ELR (cell line): ENCODE data around the gene MEAK7.

ENCODE experiments used
- DNase-seq: peaks from one replicate; pipeline ENCODE4 v3.0.0-alpha.2; 2015; ENCODE audit warnings: low read depth

MEAK7 gene

DNA sequence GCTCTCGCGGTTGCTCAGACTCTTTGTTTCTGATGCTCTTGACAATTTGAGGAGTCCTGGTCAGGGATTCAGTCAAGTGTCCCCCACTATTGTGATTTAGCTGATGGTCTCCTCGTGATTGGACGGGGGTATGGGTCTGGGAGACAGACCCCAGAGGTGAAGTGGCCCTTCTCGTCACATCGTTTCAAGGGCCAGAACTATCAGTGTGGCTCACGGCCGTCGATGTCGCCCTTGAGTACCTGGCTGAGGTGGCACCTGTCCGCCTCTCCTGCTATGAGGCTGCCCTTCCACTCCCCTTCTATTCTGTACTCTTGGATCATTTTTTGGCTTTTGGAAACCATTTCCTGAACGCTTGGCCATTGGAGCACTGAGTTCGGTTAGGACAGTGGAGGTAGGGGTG lies 7.4 kb upstream of the MEAK7 start:
- DNase-seq = no peak

DNA sequence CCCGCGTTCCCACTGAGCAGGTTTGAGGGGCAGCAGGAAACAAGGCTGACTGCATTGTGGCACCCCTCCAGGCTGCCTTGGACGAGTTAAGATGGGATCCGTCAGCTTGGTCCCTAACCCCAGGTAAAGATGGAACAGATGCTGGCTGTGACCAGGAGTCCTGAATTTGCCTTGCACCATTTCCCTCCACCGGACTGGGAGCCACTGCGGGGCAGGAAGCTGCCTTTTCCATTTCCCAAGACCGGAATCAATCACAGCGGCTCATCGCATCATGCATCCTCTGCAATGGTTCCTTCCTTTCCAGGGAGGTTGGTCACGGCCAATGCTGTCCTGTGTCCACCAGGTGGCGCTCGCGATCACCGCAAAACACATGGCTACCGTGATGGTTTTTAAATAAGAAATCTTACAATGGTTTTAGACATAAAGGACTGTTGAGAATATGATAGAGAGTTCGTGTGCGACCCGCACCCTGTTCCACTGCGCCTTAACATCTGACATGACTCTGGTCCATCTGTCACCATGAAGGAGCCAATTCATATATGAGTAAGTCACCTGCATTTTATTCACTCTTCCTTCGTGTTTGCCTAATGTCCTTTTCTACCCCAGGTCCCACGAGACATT lies 6.8 kb upstream of the MEAK7 start:
- DNase-seq = peak; percentile 91

DNA sequence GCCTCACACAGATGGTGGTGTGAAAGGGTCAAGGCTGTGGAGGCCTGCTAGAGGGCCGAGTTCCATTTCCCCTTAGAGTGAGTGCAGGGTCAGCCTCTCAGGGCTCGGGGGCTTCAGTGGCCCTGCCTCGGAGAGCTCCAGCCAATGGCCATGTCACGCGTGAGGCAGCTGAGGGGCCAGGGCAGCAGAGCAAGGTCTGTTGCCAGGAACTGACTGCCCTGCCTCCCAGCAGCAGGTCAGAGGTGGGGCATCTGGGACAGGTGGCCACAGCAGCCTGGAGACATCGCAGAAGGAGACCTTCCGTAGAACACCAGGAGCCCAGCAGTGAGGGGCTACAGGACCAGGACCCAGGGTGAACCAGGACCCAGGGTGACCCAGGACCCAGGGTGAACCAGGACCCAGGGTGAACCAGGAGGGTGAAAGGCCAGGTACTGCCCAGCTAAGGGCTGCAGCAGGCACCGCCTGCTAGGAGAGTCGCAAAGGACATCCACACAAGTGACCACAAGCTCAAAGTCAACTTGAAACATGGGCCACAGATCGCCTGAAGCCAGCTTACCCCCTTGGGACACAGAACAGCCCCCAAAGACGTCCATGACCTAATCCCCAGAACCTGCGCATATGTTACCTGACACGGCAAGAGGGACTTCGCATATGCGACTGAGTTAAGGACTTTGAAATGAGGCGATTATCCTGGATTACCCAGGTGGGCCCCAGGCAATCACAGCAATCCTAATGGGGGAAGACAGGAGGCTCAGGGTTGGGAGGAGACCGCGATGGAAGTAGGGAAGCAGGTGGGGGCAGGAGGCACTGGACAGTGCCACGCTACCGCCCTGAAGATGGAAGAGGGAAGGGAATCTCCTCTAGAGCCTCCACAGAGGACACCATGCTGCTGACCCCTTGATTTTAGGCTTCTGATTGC lies 4.8 kb upstream of the MEAK7 start:
- no peak for DNase-seq

DNA sequence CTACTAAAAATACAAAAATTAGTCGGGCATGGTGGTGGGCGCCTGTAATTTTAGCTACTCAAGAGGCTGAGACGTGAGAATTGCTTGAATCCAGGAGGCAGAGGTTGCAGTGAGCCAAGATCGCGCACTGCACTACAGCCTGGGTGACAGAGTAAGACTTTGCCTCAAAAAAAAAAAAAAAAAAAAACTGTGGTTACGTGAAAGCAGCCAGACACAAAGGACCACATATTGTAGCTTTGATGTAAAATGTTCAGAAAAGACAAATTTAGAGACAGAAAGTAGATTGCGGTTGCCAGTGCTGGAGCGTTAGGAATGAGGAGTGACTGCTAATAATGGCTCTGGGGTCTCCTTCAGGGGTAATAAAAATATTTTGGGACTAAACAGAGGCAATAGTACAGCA lies 4.0 kb upstream of the MEAK7 start:
- DNase-seq = no peak

DNA sequence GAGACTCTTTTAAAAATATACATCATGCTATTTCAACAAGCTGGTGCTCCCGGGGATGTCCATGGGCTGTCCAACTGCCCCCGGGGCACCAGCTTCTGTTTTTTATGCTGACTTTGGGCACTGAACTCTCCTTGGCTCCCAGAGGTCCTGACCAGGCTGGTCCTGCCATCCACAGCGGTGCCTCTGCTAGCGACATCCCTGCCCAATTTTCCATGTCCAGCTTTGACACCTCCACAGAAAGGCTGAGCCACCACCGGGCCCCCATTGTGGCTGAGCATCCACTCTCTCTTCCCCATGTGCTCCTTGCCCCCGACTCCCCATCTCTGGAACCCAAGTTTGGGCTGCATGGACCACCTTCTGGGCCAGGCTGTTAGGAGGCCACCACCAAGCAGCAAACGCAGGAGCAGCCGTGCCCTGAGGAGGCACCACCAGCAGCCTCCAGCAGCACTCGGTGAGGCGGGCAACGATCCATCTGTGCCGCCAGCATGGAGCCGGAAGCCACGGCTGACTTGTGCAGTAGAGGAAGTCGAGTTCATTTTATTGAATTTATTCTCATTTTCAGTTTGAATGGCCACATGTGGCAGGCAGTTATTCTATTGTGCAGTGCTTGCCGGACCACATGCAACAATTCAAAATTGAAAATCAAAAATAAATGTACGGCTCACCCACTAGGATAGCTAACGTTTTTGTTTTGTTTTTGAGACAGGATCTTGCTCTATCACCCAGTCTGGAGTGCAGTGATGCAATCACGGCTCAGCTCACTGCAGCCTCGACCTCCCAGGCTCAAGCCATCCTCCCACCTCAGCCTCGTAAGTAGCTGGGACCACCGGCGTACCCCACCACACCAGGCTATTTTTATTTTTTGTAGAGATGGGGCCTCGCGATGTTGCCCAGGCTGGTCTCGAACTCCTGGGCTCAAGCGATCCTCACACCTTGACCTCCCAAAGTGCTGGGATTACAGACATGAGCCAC lies 2.8 kb upstream of the MEAK7 start:
- no peak for DNase-seq

DNA sequence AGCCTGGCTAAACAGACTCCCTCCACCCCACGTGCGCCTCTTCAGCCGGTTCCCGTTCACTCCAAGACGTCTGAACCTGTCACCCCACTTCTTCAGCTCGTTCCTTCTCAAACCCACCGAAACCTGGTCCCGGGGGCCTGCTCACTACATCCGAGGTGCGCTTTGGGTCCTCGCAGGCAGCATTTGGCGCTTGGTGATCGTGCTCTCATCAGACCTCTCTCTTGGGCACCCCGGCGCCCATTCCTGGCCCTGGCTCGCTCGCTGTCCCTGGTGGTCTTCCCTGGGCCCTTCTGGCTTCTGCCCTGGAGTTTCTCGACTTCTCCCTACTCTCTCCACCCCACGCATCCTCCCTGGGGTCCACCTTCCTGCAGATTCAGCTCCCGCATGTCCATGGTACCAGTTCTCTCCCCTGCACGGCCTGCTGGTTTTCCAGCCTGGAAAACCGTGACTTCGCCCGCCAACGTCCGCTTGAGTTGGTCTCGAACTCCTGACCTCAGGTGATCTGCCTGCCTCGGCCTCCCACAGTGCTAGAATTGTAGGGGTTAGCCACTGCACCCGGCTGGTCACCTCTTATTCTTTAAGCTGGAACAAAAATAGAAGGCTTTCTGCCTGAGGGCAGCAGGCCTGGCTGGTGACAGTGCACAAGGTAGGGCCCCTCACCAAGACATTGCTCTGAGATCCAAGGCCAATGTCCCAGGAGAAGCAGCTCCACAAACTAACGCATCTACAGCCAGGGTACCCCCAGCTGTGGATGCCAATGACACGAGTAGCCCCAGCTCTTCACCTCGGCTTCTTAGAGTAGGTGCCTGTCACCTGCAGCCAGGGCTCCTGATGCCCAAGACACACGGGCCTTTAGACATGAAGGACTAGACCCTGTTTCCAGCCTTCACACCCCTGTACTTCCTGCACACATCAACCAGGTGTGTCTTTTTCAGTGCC lies 1.1 kb upstream of the MEAK7 start:
- DNase-seq = peak; percentile 36

DNA sequence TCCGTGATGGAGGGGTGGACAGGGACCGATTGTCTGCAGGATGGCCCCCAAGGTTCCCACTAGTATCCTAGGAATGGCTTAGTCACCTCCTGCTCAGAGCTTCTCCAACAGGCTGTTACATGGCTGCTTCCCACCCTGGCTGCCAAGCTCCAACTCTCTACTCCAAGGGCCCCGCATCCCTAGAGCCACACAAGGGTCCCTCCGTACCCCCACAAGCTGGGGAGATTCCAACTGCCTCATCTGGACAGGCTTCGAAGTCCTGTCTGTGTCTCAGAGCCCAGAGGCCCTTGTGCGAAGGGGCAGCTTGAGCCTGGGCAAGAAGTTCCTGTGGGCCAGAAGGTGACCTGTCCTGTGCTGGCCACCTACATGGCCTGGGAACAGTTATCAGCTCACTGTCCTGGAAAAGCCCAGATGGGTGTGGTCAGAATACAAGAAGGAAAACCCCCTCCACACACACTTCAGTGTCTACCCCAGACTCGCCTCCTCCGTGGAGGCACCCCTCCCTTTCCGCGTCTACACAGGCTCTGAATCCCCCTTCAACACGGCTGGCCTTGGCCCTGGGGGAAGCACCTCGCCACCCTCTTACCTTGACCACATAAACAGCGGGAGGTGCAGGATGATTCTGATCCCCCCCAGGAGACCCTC lies 586 bp downstream of the MEAK7 start:
- peak; percentile 88 for DNase-seq

DNA sequence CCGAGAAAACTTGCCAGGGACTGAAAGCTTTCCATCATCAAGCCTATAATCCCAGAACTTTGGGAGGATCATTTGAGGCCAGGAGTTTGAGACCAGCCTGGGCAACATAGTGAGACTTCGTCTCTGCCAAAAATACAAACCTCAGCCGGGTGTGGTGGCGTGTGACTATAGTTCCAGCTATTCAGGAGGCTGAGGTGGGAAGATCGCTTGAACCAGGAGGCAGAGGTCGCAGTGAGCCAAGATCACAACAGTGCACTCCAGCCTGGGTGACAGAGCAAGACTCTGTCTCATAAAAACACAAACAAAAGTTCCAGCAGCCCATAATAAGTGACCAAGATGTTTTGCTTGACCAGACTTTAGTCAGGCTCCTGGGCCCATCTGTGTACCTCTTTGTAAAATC lies 1.9 kb downstream of the MEAK7 start:
- DNase-seq = peak; percentile 57

DNA sequence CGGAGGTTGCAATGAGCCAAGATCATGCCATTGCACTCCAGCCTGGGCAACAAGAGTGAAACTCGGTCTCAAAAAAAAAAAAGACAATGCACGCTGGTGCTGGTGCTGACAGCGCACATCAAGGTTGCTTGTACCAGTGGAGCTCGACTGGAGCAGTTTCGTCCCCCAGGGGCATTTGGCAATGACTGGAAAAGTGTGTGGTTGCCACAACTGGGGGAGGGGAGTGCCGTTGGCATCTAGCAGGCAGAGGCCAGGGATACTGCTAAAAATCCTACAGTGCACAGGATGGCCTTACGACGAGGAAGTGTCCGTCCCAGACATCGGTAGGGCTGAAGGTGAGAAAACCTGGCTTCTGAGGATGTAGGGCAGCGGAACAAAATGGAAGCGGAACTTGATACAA lies 2.4 kb downstream of the MEAK7 start:
- no peak for DNase-seq

DNA sequence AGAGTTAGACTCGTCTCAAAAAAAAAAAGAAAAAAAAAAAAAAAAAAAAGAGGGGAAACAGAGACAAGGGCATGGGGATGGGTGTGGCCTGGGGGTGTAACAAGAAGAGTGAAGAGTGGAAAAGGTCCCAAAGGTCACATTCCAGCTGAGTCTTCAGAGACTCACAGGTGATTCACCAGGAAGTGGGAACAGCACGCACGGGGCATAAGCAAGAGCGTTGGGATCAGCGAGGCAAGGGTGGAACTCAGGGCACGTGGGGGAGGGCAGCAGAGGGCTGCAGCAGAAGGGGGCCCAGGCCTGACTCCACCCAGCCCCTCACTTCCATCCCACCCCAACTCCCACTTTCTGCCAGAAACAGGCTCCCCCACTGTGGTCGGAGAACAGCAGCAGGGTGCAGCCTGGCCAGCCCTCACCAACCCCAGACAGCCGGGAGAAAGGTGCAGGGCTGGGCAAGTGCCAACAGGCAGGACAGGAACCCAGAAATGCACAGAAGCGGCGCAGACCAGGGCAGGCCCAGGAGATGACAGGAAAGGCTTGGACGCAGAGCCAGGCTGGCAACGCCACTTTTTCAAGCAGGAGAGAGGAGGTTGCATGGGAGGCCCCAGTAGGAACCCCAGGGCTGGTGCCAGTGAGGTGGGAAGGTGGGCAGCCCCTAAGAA lies 3.3 kb downstream of the MEAK7 start:
- DNase-seq = peak; percentile 99

DNA sequence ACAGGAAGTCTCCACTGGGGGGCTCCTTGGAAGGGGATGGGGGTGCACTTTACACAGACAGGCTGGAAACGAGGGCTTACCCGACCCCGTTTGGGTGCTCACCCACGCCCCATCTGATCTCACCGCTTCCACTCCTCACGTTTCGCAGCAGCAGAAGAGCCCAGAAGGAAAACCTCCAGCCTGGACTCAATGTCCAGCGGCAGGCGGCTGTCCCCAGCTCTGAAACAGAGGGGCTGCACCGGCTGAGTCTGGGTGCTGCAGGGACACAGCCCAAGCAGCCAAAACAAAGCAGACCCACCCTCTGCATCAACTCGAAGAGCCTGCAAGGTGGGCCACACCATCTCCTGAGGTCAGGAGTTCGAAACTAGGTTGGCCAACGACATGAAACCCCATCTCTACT lies 3.9 kb downstream of the MEAK7 start:
- DNase-seq = no peak

DNA sequence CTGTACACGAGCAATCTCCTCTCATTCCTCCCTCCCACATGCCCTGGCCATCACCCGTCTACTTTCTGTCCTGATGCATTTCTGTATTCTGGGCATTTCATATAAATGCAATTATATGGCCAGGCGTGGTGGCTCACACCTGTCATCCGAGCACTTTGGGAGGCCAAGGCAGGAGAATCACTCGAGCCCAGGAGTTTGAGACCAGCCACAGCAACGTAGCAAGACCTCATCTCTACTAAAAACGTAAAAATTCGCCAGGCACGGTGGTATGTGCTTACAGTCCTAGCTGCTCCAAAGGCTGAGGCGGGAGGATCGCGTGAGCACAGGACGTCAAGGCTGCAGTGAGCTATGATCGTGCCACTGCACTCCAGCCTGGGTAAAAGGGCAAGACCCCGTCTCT lies 4.8 kb downstream of the MEAK7 start:
- DNase-seq = no peak

DNA sequence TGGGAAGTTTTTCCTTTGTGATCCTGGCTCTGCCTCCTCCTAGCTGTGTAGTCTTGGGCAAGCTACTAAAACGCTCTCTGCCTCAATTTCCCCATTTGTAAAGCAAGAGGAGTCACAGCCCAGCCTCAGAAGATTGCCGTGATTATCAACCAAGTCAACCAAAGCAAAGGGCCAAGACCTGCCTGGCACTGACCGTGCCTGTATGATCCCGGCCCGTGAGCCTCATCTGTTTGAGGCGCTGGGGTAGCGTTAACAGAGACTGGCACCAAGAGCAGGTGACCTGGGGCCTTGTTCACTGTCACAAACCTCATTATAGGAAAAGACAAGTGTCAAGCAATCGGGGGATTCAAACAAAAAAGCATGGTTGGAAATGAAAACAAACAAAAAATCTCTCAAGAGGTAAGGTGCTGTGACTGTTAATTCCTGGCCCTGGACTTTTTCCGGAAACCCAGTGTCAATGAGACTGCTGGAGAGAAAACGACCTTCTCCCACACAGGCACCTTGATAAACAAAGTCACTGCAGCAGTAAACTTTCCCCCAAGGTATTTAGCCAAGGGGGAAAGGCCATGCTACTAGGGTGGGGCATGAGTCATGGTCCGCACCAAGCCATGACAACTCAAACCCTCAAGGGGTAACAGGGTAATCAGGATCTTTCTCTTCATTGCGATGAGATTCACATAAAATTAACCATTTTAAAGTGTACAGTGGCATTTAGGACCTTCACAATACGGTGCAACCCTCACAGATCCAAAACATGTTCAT lies 5.4 kb downstream of the MEAK7 start:
- DNase-seq = peak; percentile 77

DNA sequence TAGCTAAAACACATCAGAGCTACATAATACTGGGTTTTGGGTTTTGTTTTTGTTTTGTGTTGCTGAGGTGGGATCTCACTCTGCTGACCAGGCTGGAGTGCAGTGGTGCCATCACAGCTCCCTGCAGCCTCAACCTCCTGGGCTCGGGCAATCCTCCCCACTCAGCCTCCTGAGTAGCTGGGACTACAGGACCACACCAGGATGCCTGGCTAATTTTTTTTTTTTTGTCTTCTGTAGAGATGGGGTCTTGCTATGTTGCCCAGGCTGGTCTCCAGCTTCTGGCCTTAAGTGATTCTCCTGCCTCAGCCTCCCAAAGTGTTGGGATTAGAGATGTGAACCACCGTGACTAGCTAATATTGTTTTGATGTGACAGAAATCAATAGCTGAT lies 6.2 kb downstream of the MEAK7 start:
- no peak for DNase-seq

DNA sequence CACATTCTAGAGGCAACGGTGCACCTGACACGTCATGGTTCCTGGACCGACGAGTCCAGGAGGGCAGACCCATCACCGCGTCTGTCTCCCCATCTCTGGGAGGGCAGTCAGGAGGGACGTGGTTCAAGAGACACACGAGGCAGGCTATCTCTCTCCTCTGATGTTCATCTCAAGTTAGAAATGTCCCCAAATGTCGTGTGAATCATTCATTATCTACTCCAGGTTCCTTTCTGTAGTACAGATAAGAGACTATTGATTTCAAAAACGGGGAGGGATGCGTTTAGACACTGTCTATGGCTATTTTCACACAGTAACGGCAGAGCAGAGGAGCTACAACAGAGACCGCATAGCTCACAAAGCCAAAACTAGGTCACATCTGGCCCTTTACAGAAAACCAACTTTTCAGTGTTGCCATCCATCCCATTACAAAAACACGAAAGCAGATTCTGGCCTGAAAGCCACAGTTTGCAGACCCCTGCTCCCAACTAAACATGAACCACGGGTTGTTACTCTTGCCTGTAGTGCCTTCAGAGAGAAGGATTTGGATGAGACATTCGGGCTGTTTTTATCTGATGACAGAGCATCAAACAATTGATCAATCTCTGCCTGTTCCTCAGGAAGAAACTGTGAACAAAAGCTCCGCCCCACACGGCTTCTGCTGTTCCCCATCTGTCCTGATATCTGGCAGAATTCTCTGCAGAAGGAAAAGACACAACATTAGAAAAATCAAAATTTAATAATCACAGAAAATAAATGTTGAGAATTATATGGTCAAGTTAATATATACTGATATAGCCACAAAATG lies 6.8 kb downstream of the MEAK7 start:
- no peak for DNase-seq

DNA sequence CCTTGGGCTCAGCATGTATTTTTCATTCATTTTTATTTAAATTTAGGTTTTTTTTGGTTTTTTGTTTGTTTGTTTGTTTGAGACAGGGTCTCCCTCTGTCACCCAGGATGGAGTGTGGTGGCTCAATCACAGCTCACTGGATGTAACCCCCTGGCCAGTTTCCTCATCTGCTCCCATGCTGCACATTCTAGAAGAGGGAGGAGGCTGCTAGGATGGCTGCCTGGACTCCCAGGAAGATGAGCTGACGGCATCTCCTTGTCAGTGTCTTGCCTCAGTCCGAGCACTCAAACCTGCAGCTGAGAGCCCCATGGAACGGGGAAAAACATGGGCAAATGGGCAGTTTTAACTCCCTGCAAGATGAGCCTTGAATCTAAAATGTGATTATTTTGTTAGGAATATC lies 7.5 kb downstream of the MEAK7 start:
- DNase-seq = no peak

DNA sequence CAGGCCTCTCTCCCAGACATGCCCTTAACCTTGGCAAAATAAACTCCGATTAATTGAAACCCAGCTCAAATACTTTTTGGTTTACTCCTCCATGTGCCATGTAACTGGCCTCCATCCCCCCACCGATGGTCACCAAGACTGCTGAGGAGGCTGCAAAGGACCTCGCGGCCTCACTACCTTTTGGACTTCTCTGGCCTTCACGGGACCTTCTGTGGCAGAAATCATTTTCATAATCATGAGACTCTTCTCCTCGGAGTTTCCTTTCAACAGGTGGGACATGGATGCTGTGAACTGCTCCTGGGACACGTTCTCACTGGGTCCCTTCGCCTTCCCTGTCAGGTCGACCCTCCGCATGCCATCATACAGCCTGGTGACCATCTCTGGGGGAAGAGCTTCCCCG lies 9.0 kb downstream of the MEAK7 start:
- no peak for DNase-seq

DNA sequence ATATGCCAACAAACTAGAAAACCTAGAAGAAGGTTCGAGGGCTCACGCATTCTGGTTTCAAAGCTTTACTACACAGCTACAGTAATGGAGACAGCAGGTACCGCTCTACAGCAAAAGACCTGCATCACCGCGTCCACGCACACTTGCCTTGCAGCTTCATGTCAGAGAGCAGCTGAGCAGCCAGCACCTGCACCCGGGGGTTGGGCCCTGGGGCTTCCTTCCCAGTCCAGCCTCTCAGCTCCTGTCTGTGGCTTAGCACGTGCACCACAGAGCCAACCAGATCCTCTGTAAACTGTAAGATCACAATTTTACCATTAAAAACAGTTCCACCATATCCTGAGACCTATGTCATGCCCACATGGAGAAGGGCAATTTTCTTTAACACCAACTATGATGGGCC lies 15.3 kb downstream of the MEAK7 start:
- DNase-seq = no peak

DNA sequence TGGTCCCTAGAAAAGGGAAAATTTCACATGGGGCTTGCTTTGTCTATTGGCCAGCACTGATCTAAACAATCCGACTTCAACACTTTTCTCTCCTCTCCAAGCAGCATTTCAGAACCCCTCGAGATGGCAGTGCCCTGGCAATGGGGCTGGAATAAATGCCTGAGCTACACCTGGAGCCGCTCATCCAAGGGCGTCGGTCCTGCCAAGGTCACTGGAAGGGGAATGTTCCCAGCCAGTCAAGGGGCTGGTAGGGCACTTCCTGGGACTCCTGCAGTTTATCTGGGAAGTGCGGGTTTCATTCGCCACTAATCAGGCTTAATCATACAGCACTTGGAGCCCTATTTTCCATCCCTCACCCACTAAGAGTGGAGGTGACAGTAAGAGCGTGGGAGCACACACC lies 17.1 kb downstream of the MEAK7 start:
- DNase-seq = no peak
